Breast epithelium (tissue), 3 donors: ENCODE results near the gene OBSCN.

Experiments used
- POLR2A ChIP-seq: fragments of 450-650 bp; IDR thresholded peaks from one replicate; pipeline ENCODE4 v1.6.1; 2016; ENCODE audit warnings: antibody characterized with exemption, mild to moderate bottlenecking, moderate library complexity
- TF ChIP-seq, protein P1 (sequence below), 3 donors: fragments of 450-650 bp; IDR thresholded peaks; one replicate each; pipeline ENCODE4 v1.5.1; 2016 to 2017; ENCODE audit warnings: antibody characterized with exemption in 3 of 3, mild to moderate bottlenecking in 3 of 3, moderate library complexity in 3 of 3

DNA sequence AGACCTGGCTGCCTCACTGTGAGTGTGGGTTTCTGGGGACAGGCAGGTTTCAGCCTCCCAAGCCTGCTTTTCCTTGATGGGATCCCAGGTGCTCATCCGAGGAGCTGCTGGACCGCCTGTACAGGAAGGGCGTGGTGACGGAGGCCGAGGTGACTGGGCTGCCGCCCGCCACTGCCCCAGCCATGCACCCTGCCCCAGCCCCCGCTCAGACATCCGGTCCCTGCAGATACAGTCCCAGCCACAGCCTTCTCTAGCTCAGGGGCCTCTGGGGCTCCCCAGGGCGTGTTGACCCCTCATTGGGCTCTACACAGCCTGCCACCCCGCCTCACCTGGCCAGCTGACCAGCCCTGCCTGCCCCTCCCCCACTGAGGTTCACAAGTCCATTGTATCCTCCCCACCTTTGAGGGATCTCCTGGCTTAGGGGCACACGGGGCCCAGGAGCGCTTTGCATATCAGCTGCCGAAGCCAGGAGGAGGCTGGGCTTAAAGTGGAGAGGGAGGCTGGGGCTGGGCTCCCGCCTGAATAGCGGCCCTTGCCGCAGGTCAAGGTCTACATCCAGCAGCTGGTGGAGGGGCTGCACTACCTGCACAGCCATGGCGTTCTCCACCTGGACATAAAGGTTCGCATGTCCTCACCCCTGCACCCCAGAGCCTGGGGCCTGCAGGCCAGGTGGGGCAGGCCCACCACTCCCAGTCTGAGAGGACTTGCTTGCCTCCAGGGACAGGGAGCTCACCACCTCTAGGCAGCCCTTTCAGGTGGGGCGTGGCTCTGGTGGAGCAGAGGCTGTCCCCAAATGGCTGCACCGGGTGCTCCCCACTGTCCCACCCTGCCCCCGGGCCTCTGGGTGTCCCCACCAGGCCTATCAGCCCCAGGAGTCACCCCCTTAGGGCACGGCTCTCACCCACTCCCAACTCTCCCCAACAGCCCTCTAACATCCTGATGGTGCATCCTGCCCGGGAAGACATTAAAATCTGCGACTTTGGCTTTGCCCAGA lies 160.3 kb downstream of the OBSCN start:
- TF ChIP-seq, protein P1, sequence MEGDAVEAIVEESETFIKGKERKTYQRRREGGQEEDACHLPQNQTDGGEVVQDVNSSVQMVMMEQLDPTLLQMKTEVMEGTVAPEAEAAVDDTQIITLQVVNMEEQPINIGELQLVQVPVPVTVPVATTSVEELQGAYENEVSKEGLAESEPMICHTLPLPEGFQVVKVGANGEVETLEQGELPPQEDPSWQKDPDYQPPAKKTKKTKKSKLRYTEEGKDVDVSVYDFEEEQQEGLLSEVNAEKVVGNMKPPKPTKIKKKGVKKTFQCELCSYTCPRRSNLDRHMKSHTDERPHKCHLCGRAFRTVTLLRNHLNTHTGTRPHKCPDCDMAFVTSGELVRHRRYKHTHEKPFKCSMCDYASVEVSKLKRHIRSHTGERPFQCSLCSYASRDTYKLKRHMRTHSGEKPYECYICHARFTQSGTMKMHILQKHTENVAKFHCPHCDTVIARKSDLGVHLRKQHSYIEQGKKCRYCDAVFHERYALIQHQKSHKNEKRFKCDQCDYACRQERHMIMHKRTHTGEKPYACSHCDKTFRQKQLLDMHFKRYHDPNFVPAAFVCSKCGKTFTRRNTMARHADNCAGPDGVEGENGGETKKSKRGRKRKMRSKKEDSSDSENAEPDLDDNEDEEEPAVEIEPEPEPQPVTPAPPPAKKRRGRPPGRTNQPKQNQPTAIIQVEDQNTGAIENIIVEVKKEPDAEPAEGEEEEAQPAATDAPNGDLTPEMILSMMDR (IDR thresholded peaks at IDR 0.05), result no peak
- TF ChIP-seq POLR2A, result no peak
